MCF 10A (cell line): ENCODE measurements around the gene CGB2. TPM values are rescaled to one million over a fixed set of nuclear protein-coding genes. Genes with fewer than 3 reads are reported as not detected.

Source experiments
- BruUV-seq: library from RNA; stranded (reverse); fragments of 400-500 nt; replicated peaks from 2 replicates; lab custom pipeline; 2021; lab: Mats Ljungman, UMichigan
- CTCF ChIA-PET: fragments of 300-600 bp; sonication (Branson Sonifier 250); formaldehyde crosslinking; extraction: SDS; loops from one replicate; lab custom pipeline; 2021; ENCODE audit warnings: antibody characterized with exemption, inconsistent platforms; lab: Yijun Ruan, JAX
- POLR2A ChIA-PET: fragments of 300-600, 350-650 bp; sonication (Branson Sonifier 250); formaldehyde crosslinking; extraction: SDS; loops from one replicate; lab custom pipeline; 2020; ENCODE audit warnings: antibody characterized with exemption, inconsistent platforms; lab: Yijun Ruan, JAX
- DNase-seq: peaks from one replicate; pipeline ENCODE4 v3.0.0-alpha.2; 2018; ENCODE audit not compliant: unreplicated experiment
- H3K27ac Mint-ChIP-seq: one replicate; pipeline ENCODE4 v1.8.0; 2022; ENCODE audit warnings: mild to moderate bottlenecking, low read depth, mixed read lengths; ENCODE audit not compliant: unreplicated experiment
- H3K27me3 Mint-ChIP-seq: one replicate; pipeline ENCODE4 v1.8.0; 2022; ENCODE audit warnings: mixed read lengths; ENCODE audit not compliant: insufficient read depth, unreplicated experiment
- H3K36me3 Mint-ChIP-seq: one replicate; pipeline ENCODE4 v1.8.0; 2022; ENCODE audit warnings: mild to moderate bottlenecking, moderate library complexity, mixed read lengths; ENCODE audit not compliant: insufficient read depth, unreplicated experiment
- H3K4me1 Mint-ChIP-seq: one replicate; pipeline ENCODE4 v1.8.0; 2022; ENCODE audit warnings: mixed read lengths; ENCODE audit not compliant: insufficient read depth, unreplicated experiment
- H3K4me3 Mint-ChIP-seq: one replicate; pipeline ENCODE4 v1.8.0; 2022; ENCODE audit warnings: mild to moderate bottlenecking, moderate library complexity, mixed read lengths; ENCODE audit not compliant: unreplicated experiment
- H3K9me3 Mint-ChIP-seq: one replicate; pipeline ENCODE4 v1.8.0; 2022; ENCODE audit warnings: mixed read lengths; ENCODE audit not compliant: unreplicated experiment
- intact Hi-C: fragments of 100-400 bp; cut with micrococcal nuclease; formaldehyde crosslinking; loops from 2 replicates; pipeline ENCODE4 v1.14.1; 2022
- total RNA-seq: library from RNA; stranded (reverse); gene quantifications from 2 replicates; pipeline ENCODE4 v1.2.3, GENCODE V29; 2022
- TF ChIP-seq, protein P1 (sequence below): fragments of 200-600 bp; IDR thresholded peaks from one replicate; pipeline ENCODE4 v1.8.0; 2022; ENCODE audit warnings: antibody characterized with exemption, mild to moderate bottlenecking; ENCODE audit not compliant: unreplicated experiment

The CGB2 gene
- total RNA-seq, 1 experiment from 2014 or later, result not detected

- ChIA-PET CTCF (interaction anchor here (0.6 to 1.2 kb wide), 3 partner anchors 16 to 91 kb away, joined by 4 to 5 read pairs (median 4); no protein-coding TSS in a partner anchor), POLR2A (interaction anchor here (0.6 kb wide), 1 partner anchor 439 kb away, joined by 3 read pairs; no protein-coding TSS in a partner anchor)
- TF ChIP-seq, protein P1, sequence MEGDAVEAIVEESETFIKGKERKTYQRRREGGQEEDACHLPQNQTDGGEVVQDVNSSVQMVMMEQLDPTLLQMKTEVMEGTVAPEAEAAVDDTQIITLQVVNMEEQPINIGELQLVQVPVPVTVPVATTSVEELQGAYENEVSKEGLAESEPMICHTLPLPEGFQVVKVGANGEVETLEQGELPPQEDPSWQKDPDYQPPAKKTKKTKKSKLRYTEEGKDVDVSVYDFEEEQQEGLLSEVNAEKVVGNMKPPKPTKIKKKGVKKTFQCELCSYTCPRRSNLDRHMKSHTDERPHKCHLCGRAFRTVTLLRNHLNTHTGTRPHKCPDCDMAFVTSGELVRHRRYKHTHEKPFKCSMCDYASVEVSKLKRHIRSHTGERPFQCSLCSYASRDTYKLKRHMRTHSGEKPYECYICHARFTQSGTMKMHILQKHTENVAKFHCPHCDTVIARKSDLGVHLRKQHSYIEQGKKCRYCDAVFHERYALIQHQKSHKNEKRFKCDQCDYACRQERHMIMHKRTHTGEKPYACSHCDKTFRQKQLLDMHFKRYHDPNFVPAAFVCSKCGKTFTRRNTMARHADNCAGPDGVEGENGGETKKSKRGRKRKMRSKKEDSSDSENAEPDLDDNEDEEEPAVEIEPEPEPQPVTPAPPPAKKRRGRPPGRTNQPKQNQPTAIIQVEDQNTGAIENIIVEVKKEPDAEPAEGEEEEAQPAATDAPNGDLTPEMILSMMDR, result no peak
- Mint-ChIP-seq H3K27ac (no peak overlapping the region), H3K36me3 (peaks cover 4% of the 10 kb centered on the region), H3K9me3 (no peaks in the 10 kb centered on the region), H3K27me3 (no peaks in the 10 kb centered on the region), H3K4me1 (peaks cover 17% of the 10 kb centered on the region), H3K4me3 (no peak overlapping the region)
- no TSS peak for BruUV-seq
- DNase-seq, result no peak
- intact Hi-C loops, result no loop called here
Observed at GRCh38 chr19:49059053-49059452, 27.4 kb downstream of the CGB2 start.

DNA sequence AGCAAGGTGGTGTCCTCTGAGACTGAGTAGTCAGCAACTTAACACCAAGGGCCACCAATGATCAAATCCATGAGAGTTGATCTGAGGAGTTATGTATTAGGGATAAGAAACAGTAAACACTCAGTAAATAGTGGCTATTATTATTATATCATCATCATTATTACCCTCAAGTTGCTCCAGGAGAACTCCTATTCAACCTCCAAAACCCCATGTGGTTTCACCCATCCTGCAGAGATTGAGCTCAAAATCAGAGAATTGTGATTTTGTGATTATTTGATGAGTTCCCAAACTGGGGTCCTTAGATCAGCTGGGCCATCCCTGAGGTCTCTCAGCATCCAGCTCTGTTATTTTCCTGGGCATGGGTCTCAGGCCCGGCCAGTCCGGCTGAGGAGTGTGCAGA lies 29.3 kb downstream of the CGB2 start:
- H3K36me3 Mint-ChIP-seq, result peaks cover 11% of the 10 kb centered on the region
- ChIA-PET POLR2A (interaction anchor here (0.8 kb wide), 1 partner anchor 96 kb away, joined by 3 read pairs; the partner anchor contains the start of gene FTL), CTCF (no interaction called here)
- H3K4me3 Mint-ChIP-seq, result no peak overlapping the region
- intact Hi-C loops, result no loop called here
- no peaks in the 10 kb centered on the region for H3K9me3 Mint-ChIP-seq
- no TSS peak for BruUV-seq
- peaks cover 17% of the 10 kb centered on the region for H3K4me1 Mint-ChIP-seq
- TF ChIP-seq, protein P1, result no peak
- DNase-seq, result no peak
- H3K27ac Mint-ChIP-seq, result no peak overlapping the region
- H3K27me3 Mint-ChIP-seq, result peaks cover 10% of the 10 kb centered on the region

DNA sequence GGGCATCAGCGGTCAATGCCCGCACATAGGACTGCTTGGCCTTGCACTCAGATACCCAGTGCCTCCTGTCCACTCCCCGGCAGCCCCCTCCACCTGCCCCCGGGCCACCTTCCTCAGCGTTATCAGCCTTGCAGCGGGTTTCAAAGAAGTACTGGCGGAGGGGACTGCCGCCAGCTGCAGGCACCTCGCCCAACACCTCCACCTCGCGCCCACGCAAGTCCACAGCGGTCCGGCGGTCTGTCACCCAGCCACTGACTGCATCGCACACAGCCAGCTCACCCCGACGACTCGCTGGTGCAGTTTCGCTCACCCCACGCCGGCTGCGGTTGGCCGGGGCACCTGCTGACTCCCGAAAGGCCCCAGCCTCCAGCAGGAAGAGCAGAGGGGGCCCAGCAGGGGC lies 29.8 kb downstream of the CGB2 start:
- H3K4me1 Mint-ChIP-seq, result peaks cover 16% of the 10 kb centered on the region
- TF ChIP-seq, protein P1, result no peak
- no peak for DNase-seq
- ChIA-PET CTCF (no interaction called here), POLR2A (no interaction called here)
- no peak overlapping the region for H3K4me3 Mint-ChIP-seq
- H3K9me3 Mint-ChIP-seq, result no peaks in the 10 kb centered on the region
- no peak overlapping the region for H3K27ac Mint-ChIP-seq
- H3K27me3 Mint-ChIP-seq, result peaks cover 14% of the 10 kb centered on the region
- H3K36me3 Mint-ChIP-seq, result peaks cover 11% of the 10 kb centered on the region
- intact Hi-C loops, result no loop called here
- BruUV-seq, result no TSS peak

DNA sequence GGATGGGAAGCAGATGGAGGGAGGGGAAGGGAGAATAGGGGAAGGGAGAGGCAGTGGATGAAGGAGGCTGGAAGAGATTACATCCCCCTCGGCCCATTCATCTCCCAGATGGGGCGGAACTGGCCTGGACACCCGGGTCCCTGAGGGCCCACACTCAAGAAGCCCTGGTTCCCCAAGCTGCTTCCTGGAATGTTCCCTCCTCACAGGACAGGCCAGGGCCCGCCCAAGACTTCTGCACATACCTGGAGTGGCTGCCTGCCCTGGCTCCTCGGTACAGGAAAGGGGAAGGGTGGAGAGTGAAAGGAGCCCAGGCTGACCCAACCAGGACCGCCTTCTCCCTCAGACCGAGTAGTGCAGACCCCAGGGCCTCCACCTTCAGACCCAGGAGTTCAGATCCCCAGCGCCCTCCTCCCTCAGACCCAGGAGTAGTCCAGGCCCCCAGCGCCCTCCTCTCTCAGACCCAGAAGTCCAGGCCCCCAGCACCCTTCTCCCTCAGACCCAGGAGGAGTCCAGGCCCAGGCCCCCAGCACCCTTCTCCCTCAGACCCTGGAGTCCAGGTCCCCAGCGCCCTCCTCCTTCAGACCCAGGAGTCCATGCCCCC lies 32.4 kb downstream of the CGB2 start:
- Mint-ChIP-seq H3K36me3 (peaks cover 11% of the 10 kb centered on the region), H3K4me3 (peak overlapping the region; percentile 79), H3K4me1 (peaks cover 8% of the 10 kb centered on the region), H3K27ac (peak overlapping the region; percentile 79), H3K27me3 (peaks cover 24% of the 10 kb centered on the region), H3K9me3 (no peaks in the 10 kb centered on the region)
- CTCF ChIA-PET, result interaction anchor here (0.6 to 1.6 kb wide), 3 partner anchors 50 to 99 kb away, joined by 3 to 8 read pairs (median 3); no protein-coding TSS in a partner anchor
- peak; percentile 50 for DNase-seq
- TF ChIP-seq, protein P1, result no peak
- POLR2A ChIA-PET, result interaction anchor here (0.5 to 1.8 kb wide), 6 partner anchors 22 to 190 kb away, joined by 3 to 8 read pairs (median 4); partner anchors contain the start of genes GYS1 and RUVBL2
- BruUV-seq, result no TSS peak
- intact Hi-C loops, result no loop called here
